Adipocyte (in vitro differentiated cells): ENCODE data around the gene GPR107.
"Not testable (repeated sequence)": the region's sequence is repeated elsewhere in the genome, so short reads cannot be mapped to it uniquely, and the experiment has no call there.

Source experiments
- DNase-seq: peaks from one replicate; pipeline ENCODE4 v3.0.0-alpha.2; 2015; ENCODE audit warnings: low read depth
- H3K27me3 ChIP-seq: replicated peaks from 2 replicates; pipeline ENCODE4 v1.7.0; 2013; ENCODE audit warnings: mild to moderate bottlenecking, low read length, moderate library complexity; ENCODE audit not compliant: control insufficient read depth, insufficient read depth
- H3K36me3 ChIP-seq: 2 replicates; pipeline ENCODE4 v1.7.0; 2013; ENCODE audit warnings: low read length, mild to moderate bottlenecking, moderate library complexity; ENCODE audit not compliant: control insufficient read depth, insufficient read depth, severe bottlenecking
- H3K4me1 ChIP-seq: 2 replicates; pipeline ENCODE4 v1.7.0; 2013; ENCODE audit warnings: mild to moderate bottlenecking, low read length, moderate library complexity; ENCODE audit not compliant: control insufficient read depth, insufficient read depth
- H3K4me3 ChIP-seq: 2 replicates; pipeline ENCODE4 v1.7.0; 2013; ENCODE audit warnings: mild to moderate bottlenecking, low read length, moderate library complexity
- H3K9ac ChIP-seq: 2 replicates; pipeline ENCODE4 v1.7.0; 2013; ENCODE audit warnings: mild to moderate bottlenecking, low read length, moderate library complexity
- H3K9me3 ChIP-seq: 2 replicates; pipeline ENCODE4 v1.7.0; 2013; ENCODE audit warnings: mild to moderate bottlenecking, low read length, moderate library complexity; ENCODE audit not compliant: control insufficient read depth

Gene GPR107

DNA sequence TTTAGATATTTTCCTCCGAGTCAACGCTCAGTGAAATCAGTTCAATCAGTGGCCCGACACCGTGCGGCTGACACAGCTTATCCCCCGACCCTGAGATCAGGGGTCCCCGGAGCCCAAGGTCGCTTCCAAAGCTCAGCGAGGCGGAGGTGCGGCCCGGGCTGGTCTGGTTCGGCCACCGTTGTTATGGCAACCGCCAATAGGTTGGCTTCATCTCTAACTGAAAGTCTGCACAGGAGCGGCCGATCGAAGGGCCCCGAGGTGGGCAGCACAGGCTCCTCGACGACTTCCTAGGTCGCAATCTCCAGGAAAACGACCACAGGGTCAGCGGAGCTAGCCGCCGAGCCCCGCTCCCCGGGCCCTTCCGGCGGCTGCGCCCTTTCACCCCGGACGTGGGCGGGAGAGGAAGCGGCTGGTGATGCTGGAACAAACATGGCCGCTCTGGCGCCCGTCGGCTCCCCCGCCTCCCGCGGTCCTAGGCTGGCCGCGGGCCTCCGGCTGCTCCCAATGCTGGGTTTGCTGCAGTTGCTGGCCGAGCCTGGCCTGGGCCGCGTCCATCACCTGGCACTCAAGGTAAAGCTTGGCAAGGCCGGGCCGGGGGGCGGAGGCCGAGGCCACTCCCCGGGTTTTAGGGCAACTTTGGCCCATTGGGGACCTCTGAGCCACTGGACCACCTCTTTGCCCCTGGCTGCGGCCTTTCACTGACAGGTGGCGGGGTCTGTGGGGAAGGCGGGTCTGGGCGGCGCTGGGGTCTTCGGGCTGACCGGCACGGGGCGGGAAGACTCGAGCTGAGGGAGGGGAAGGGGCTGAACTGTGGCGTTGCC lies at the start of gene GPR107:
GPR107 (plus strand) TSS at position 403 of the 821 bp plus-strand sequence; CDS start at position 430, 27 bp downstream.
- Histone ChIP-seq H3K9me3 (no peaks in the 10 kb centered on the region), H3K4me3 (peak within 1 kb of the TSS; percentile 94), H3K4me1 (peaks cover 24% of the 10 kb centered on the region), H3K36me3 (peaks cover 3% of the 10 kb centered on the region), H3K9ac (peak within 1 kb of the TSS; percentile 93), H3K27me3 (no peaks in the 10 kb centered on the region)
- DNase-seq: peak; percentile 91

DNA sequence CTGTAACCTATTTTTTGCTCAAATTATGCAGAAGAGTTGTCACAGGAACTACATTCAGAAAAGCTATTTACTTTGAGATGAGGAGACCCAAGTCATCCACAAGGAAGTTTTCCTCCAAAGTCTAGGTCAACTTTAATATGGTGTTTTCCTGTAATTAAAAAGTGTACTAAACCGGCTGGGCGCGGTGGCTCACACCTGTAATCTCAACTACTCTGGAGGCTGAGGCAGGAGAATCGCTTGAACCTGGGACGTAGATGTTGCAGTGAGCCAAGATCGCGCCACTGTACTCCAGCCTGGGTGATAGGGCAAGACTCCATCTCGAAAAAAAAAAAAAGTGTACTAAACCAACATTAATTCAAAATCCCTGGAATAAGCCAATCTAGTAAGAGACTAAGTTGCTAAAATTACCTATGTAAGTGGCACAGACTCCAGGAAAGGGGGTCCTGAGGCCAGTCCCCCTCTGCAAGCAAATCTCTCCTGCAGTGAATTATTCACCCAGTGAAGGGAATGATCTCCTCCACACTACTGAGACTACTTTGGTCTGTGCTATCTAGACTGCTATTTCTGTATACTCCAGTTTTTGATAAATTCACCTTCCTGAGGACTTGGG lies 49.7 kb upstream of the GPR107 start:
- Histone ChIP-seq H3K27me3 (no peaks in the 10 kb centered on the region), H3K9ac (no peak overlapping the region), H3K4me3 (no peak overlapping the region), H3K36me3 (no peaks in the 10 kb centered on the region), H3K9me3 (no peaks in the 10 kb centered on the region), H3K4me1 (no peaks in the 10 kb centered on the region)
- no peak for DNase-seq

DNA sequence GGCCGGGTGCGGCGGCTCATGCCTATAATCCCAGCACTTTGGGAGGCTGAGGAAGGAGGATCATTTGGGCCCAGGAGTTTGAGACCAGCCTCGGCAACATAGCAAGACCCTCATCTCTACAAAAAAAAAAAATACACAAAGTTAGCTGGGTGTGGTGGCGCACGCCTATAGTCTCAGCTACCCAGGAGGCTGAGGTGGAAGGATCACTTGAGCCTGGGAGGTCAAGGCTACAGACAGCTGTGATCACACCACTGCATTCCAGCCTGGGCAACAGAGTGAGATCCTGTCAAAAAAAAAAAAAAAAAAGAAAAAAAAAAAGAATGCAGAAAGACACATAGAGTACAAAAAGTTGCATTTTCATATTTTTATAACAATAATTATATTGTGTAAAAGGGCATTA lies 46.8 kb upstream of the GPR107 start:
- H3K27me3 ChIP-seq: not testable (repeated sequence)

DNA sequence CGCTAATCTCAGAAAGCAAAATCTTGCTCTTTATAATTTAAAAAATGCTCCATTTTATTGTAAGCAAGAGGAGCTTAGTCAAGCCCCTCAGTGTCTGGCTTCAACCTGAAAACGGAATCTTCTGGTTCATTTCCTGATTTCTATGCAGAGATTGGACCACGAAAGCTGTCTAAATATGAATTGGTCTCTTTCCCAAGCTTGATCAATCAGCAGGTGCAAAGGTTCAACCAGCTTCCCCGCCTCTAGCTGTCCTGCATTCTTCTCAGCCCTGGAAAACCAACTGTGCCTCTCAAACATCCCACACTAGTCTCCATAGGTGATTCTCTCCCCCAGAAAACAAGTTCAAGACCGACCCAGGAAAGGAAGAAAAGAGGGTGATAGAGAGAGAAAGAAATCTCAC lies 45.2 kb upstream of the GPR107 start:
- DNase-seq: no peak
- Histone ChIP-seq H3K9me3 (no peaks in the 10 kb centered on the region), H3K9ac (no peak overlapping the region), H3K27me3 (no peaks in the 10 kb centered on the region), H3K4me1 (no peaks in the 10 kb centered on the region), H3K4me3 (no peak overlapping the region), H3K36me3 (no peaks in the 10 kb centered on the region)

More for the DNA sequence above, 46.8 kb upstream of the GPR107 start:
- not testable (repeated sequence) for H3K4me1 ChIP-seq, H3K4me3 ChIP-seq, H3K9ac ChIP-seq, H3K36me3 ChIP-seq, DNase-seq, H3K9me3 ChIP-seq

DNA sequence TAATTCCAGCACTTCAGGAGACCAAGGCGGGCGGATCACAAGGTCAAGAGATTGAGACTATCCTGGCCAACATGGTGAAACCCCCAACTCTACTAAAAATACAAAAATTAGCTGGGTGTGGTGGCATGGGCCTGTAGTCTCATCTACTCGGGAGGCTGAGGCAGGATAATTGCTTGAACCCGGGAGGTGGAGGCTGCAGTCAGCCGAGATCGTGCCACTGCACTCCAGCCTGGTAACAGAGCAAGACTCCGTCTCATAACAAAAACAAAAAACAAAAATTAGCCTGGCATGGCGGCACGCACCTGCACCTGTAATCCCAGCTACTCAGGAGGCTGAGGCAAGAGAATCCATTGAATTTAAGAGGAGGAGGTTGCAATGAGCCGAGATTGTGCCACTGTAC lies 44.2 kb upstream of the GPR107 start:
- not testable (repeated sequence) for H3K27me3 ChIP-seq, H3K9ac ChIP-seq, H3K4me1 ChIP-seq, H3K4me3 ChIP-seq, H3K9me3 ChIP-seq, H3K36me3 ChIP-seq, DNase-seq

DNA sequence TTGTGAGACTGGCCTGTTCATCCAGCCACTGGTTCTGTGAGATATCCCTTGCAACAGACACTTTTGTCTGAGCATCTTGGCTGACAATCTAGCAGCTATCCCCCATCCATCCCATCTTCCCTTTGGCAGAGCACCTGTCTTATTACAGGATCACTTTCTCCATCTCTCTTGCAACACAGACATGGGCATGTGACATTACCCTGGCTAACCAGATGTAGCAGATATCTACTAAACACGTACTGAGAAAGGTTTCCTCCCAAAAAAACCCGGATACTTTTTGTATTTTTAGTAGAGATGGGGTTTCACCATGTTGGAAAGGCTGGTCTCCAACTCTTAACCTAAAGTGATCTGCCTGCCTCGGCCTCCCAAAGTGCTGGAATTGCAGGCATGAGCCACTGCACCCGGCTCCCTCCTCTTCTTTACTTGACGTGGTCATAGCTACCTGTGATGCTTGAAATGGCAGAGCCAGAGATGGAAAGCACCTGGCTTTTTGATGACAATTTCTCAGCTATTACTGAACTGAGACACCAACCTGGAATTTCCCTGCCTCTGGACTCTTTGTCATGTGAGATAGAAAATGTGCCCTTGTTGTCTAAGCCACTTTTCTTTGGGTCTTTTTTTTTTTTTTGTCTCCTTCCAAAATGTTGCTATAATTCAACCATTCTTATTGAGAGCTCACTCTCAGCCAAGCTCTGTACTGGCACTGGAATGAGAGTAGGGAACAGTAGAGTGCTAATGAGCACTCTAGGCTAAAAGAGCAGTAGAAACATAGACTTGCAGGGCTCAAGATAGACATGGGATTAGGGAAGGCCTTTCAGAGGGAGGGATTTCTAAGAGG lies 43.3 kb upstream of the GPR107 start:
- Histone ChIP-seq H3K36me3 (no peaks in the 10 kb centered on the region), H3K9me3 (no peaks in the 10 kb centered on the region), H3K27me3 (no peaks in the 10 kb centered on the region), H3K4me1 (no peaks in the 10 kb centered on the region), H3K9ac (no peak overlapping the region), H3K4me3 (no peak overlapping the region)
- DNase-seq: no peak

DNA sequence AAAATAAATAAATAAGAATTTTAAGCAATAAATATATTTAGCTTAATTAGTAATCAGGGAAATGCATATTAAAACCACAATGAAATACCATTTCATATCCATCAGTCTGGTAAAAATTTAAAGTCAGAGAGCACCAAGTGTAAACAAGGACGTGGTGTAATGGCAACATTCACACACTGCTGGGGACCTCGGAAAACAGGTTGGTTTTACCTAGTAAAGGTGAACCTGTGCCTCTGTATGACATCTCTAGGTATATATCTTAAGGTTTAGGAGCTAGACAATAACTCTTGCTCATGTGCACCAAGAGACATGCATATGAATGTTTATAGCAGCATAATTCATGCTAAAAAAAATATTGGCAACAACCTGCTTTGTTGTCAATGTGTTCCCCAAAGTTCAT lies 40.4 kb upstream of the GPR107 start:
- Histone ChIP-seq H3K36me3 (peaks cover 2% of the 10 kb centered on the region), H3K9ac (no peak overlapping the region), H3K9me3 (no peaks in the 10 kb centered on the region), H3K4me3 (no peak overlapping the region), H3K27me3 (no peaks in the 10 kb centered on the region), H3K4me1 (no peaks in the 10 kb centered on the region)
- no peak for DNase-seq

DNA sequence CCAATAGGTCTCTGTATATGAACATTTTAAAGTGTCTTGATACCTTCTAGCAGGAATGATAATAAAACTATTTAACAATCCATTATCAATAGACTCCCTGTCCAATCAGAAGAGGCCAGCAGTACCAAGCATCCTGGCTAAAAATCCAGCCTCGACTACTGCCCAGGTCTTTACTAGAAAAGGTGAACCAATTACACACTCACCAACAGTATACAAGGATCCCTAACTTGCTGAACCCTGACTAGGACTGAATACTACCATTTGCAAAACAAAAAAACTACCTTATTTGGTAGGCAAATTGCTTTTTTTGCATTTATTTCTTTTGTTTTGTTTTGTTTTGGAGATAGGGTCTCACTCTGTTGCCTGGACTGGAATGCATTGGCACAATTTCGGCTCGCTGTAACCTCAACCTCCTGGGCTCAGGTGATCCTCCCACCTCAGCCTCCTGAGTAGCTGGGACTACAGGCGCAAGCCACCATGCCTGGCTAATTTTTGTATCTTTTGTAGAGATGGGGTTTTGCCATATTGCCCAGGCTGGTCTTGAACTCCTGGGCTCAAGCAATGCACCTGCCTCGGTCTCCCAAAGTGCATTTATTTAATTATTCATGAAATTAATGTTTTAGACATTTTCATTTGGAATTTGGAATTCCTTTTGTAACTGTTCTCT lies 38.2 kb upstream of the GPR107 start:
- no peak overlapping the region for H3K4me3 ChIP-seq
- no peak overlapping the region for H3K9ac ChIP-seq
- H3K36me3 ChIP-seq: peaks cover 2% of the 10 kb centered on the region
- peaks cover under 1% of the 10 kb centered on the region for H3K4me1 ChIP-seq
- no peak for DNase-seq
- no peaks in the 10 kb centered on the region for H3K9me3 ChIP-seq
- H3K27me3 ChIP-seq: no peaks in the 10 kb centered on the region

DNA sequence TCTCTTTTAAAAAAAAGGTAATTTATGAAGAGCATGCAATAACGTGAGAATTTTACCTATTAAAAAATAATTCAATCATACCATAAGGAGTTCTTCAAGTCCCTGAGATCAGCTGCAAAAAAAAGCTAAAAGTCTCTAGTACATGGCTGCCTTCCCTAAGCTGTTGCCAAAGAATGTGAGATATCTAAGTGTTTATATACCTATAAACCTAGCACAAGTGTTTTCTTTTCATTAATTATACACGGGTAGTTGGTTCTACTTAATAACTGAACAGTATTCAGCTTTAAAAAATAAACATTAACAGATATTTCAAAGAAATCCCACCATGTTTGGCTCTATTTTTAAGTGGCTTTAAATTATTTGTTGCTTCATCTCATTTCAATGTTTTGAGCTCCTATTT lies 36.6 kb upstream of the GPR107 start:
- no peak for DNase-seq
- H3K4me3 ChIP-seq: no peak overlapping the region
- H3K27me3 ChIP-seq: no peaks in the 10 kb centered on the region
- H3K36me3 ChIP-seq: peaks cover 2% of the 10 kb centered on the region
- H3K9me3 ChIP-seq: no peaks in the 10 kb centered on the region
- H3K9ac ChIP-seq: no peak overlapping the region
- peaks cover 9% of the 10 kb centered on the region for H3K4me1 ChIP-seq

DNA sequence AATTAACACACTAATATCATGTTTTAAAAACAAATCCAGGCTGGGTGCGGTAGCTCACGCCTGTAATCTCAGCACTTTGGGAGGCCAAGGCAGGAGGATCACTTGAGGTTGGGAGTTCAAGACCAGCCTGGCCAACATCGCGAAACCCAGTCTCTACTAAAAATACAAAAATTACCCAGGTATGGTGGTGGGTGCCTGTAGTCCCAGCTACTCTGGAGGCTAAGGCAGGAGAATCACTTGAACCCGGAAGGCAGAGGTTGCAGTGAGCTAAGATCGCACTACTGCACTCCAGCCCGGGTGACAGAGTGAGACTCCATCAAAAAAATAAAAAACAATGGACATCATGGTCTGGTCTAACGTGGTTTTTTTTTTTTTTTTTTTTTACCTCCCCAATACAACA lies 36.2 kb upstream of the GPR107 start:
- H3K4me1 ChIP-seq, H3K4me3 ChIP-seq, H3K27me3 ChIP-seq, H3K9ac ChIP-seq, DNase-seq, H3K9me3 ChIP-seq, H3K36me3 ChIP-seq: not testable (repeated sequence)

DNA sequence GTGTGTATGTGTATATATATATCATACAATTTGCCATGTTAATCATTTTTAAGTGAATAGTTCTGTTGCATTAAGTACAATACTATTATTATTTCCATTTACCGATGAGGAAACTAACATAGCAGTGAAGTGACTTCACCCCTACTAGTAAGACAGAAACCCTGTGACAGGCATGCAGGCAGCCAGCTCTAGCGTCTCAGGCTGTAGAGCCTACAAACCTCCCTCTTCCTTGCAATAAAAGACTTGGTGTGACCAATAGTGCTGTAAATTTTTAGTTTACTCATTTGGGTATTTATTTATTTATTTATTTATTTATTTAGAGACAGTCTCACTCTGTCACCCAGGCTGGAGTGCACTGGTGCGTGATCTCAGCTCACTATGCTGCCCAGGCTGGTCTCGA lies 35.4 kb upstream of the GPR107 start:
- no peak overlapping the region for H3K9ac ChIP-seq
- no peak overlapping the region for H3K4me3 ChIP-seq
- DNase-seq: no peak
- H3K4me1 ChIP-seq: peaks cover 13% of the 10 kb centered on the region
- H3K36me3 ChIP-seq: peaks cover 2% of the 10 kb centered on the region
- no peaks in the 10 kb centered on the region for H3K9me3 ChIP-seq
- H3K27me3 ChIP-seq: no peaks in the 10 kb centered on the region
